HCT116 (cell line): ENCODE data around the gene IGSF11. TPM values are rescaled to one million over a fixed set of nuclear protein-coding genes. Genes with fewer than 3 reads are reported as not detected.

Source experiments
- ATAC-seq: fragments of 200-7000 bp; cut with Tn5 transposase; 2 replicates; pipeline ENCODE4 v1.9.1; 2020; ENCODE audit warnings: mild to moderate bottlenecking, moderate library complexity
- BruUV-seq: library from RNA; stranded (reverse); fragments of 400-500 nt; replicated peaks from 2 replicates; lab custom pipeline; 2021; lab: Mats Ljungman, UMichigan
- CTCF ChIA-PET: fragments of 300-600 bp; sonication (Branson Sonifier 250); formaldehyde crosslinking; loops from one replicate; lab custom pipeline; 2021; ENCODE audit warnings: antibody characterized with exemption; lab: Charles Lee
- POLR2A ChIA-PET: fragments of 300-600, 350-600 bp; sonication (Branson Sonifier 250); formaldehyde crosslinking; loops from one replicate; lab custom pipeline; 2021; ENCODE audit warnings: antibody characterized with exemption; lab: Charles Lee
- RAD21 ChIA-PET, 2 experiments: fragments of 300-600 bp; sonication (Branson Sonifier 250); formaldehyde crosslinking; loops; one replicate each; lab custom pipeline; 2023; ENCODE audit warnings: low total read pairs in 2 of 2; ENCODE audit not compliant: uncharacterized antibody in 2 of 2, unreplicated experiment in 2 of 2, low non-redundant PET in 1 of 2; lab: Charles Lee
- DNase-seq: peaks from one replicate; pipeline ENCODE4 v3.0.0-alpha.2; 2010; ENCODE audit warnings: low read depth, low spot score
- H2AFZ ChIP-seq: fragments of 200-600 bp; shearing (Covaris generic), sonication (generic); 2 replicates; pipeline ENCODE4 v1.6.1; 2017; ENCODE audit warnings: low read depth, mixed run types, mixed read lengths, antibody characterized with exemption, low read length; ENCODE audit not compliant: poor library complexity, severe bottlenecking
- H3K27ac ChIP-seq: 2 replicates; pipeline ENCODE4 v1.5.1; 2012; ENCODE audit warnings: low read depth, low read length
- H3K27me3 ChIP-seq: fragments of 200-600 bp; sonication (generic); 2 replicates; pipeline ENCODE4 v1.6.1; 2016; ENCODE audit warnings: mixed run types, low read length, mixed read lengths; ENCODE audit not compliant: insufficient read depth
- H3K36me3 ChIP-seq, 2 experiments: fragments of 200-500 bp in 1 of 2; fragments of 200-600 bp in 1 of 2; sonication (Bioruptor generic) in 1 of 2; sonication (generic) in 1 of 2; 2 replicates each; pipeline versions ENCODE4 v1.5.1 to v1.6.1; 2014 to 2016; ENCODE audit warnings: low read length in 2 of 2, inconsistent platforms in 1 of 2, mixed read lengths in 1 of 2, mixed run types in 1 of 2; ENCODE audit not compliant: insufficient read depth in 2 of 2, control insufficient read depth in 1 of 2
- H3K4me1 ChIP-seq, 2 experiments: fragments of 200-600 bp in 1 of 2; sonication (generic) in 1 of 2; 2 replicates each; pipeline versions ENCODE4 v1.5.1 to v1.6.1; 2012 to 2017; ENCODE audit warnings: low read length in 2 of 2, inconsistent platforms in 1 of 2, mild to moderate bottlenecking in 1 of 2, mixed read lengths in 1 of 2, mixed run types in 1 of 2, moderate library complexity in 1 of 2; ENCODE audit not compliant: insufficient read depth in 2 of 2, control insufficient read depth in 1 of 2
- H3K4me2 ChIP-seq: fragments of 200-600 bp; sonication (generic); 2 replicates; pipeline ENCODE4 v1.6.1; 2017; ENCODE audit warnings: mixed run types, low read length, mixed read lengths
- H3K4me3 ChIP-seq, 2 experiments: fragments of 200-600 bp in 1 of 2; sonication (generic) in 1 of 2; replicated peaks in 1 of 2; 2 replicates each; pipeline ENCODE4 v1.5.1; 2011 to 2016; ENCODE audit warnings: low read length in 2 of 2, control low read depth in 1 of 2, low read depth in 1 of 2, mild to moderate bottlenecking in 1 of 2, mixed read lengths in 1 of 2, mixed run types in 1 of 2
- H3K79me2 ChIP-seq: fragments of 200-600 bp; sonication (generic); 2 replicates; pipeline ENCODE4 v1.6.1; 2017; ENCODE audit warnings: mild to moderate bottlenecking, mixed run types, low read length, moderate library complexity, mixed read lengths; ENCODE audit not compliant: insufficient read depth
- H3K9ac ChIP-seq: fragments of 200-600 bp; sonication (generic); 2 replicates; pipeline ENCODE4 v1.6.1; 2016; ENCODE audit warnings: low read length, mixed read lengths
- H3K9me2 ChIP-seq: fragments of 200-600 bp; sonication (generic), shearing (Covaris generic); 2 replicates; pipeline ENCODE4 v1.6.1; 2017; ENCODE audit warnings: mixed run types, mild to moderate bottlenecking, moderate library complexity; ENCODE audit not compliant: insufficient read depth
- H3K9me3 ChIP-seq, 2 experiments: fragments of 200-500 bp in 1 of 2; fragments of 200-600 bp in 1 of 2; sonication (Bioruptor generic) in 1 of 2; sonication (generic) in 1 of 2; 2 replicates each; pipeline ENCODE4 v1.6.1; 2014 to 2017; ENCODE audit warnings: low read length in 2 of 2, mixed read lengths in 2 of 2, inconsistent platforms in 1 of 2, low read depth in 1 of 2, mild to moderate bottlenecking in 1 of 2, mixed run types in 1 of 2, moderate library complexity in 1 of 2; ENCODE audit not compliant: control insufficient read depth in 1 of 2, insufficient read depth in 1 of 2
- H4K20me1 ChIP-seq: fragments of 200-600 bp; sonication (generic), shearing (Covaris generic); 2 replicates; pipeline ENCODE4 v1.6.1; 2017; ENCODE audit warnings: mixed run types, mild to moderate bottlenecking, moderate library complexity; ENCODE audit not compliant: insufficient read depth
- ATF3 ChIP-seq: IDR thresholded peaks from 2 replicates; pipeline ENCODE4 v1.6.1; 2012
- CBX3 ChIP-seq: IDR thresholded peaks from 2 replicates; pipeline ENCODE4 v1.6.1; 2012; ENCODE audit warnings: low read depth
- CTCF ChIP-seq, 3 experiments: fragments of 200-600 bp in 1 of 3; sonication (generic) in 1 of 3; IDR thresholded peaks in 2 of 3; conservative IDR thresholded peaks in 1 of 3; 2 replicates each; pipeline ENCODE4 v1.5.1; 2012 to 2017; ENCODE audit warnings: low read depth in 2 of 3, low read length in 2 of 3, antibody characterized with exemption in 1 of 3, borderline replicate concordance in 1 of 3, control low read depth in 1 of 3, mild to moderate bottlenecking in 1 of 3, mixed read lengths in 1 of 3, mixed run types in 1 of 3, moderate library complexity in 1 of 3; ENCODE audit not compliant: insufficient read depth in 1 of 3
- EGR1 ChIP-seq: IDR thresholded peaks from 2 replicates; pipeline ENCODE4 v1.6.1; 2012; ENCODE audit warnings: low read depth
- EZH2phosphoT487 ChIP-seq: fragments of 200-600 bp; IDR thresholded peaks from 2 replicates; pipeline ENCODE4 v1.6.1; 2018; ENCODE audit warnings: antibody characterized with exemption, borderline replicate concordance
- JUND ChIP-seq: IDR thresholded peaks from 2 replicates; pipeline ENCODE4 v1.6.1; 2012
- MAX ChIP-seq: IDR thresholded peaks from 2 replicates; pipeline ENCODE4 v1.6.1; 2012
- POLR2A ChIP-seq: IDR thresholded peaks from 2 replicates; pipeline ENCODE4 v1.7.0; 2011; ENCODE audit warnings: borderline replicate concordance; ENCODE audit not compliant: insufficient read depth, insufficient read length; ENCODE audit errors: extremely low read depth
- RAD21 ChIP-seq: IDR thresholded peaks from 2 replicates; pipeline ENCODE4 v1.6.1; 2012; ENCODE audit warnings: low read depth, mild to moderate bottlenecking
- REST ChIP-seq: IDR thresholded peaks from 2 replicates; pipeline ENCODE4 v1.6.1; 2012; ENCODE audit warnings: low read depth
- SIN3A ChIP-seq: IDR thresholded peaks from 2 replicates; pipeline ENCODE4 v1.6.1; 2012; ENCODE audit warnings: low read depth
- SP1 ChIP-seq: IDR thresholded peaks from 2 replicates; pipeline ENCODE4 v1.6.1; 2012; ENCODE audit warnings: low read depth
- SRF ChIP-seq: IDR thresholded peaks from 2 replicates; pipeline ENCODE4 v1.6.1; 2012; ENCODE audit warnings: low read depth
- TCF7L2 ChIP-seq: IDR thresholded peaks from 2 replicates; pipeline ENCODE4 v1.7.0; 2011; ENCODE audit warnings: borderline replicate concordance, inconsistent platforms; ENCODE audit not compliant: insufficient read depth, insufficient read length; ENCODE audit errors: extremely low read depth
- YY1 ChIP-seq: IDR thresholded peaks from 2 replicates; pipeline ENCODE4 v1.6.1; 2011; ENCODE audit warnings: low read length, low read depth, moderate library complexity, mild to moderate bottlenecking; ENCODE audit not compliant: insufficient replicate concordance; ENCODE audit errors: extremely low read depth
- ZBTB33 ChIP-seq: IDR thresholded peaks from 2 replicates; pipeline ENCODE4 v1.6.1; 2011; ENCODE audit warnings: mild to moderate bottlenecking, low read length, moderate library complexity; ENCODE audit not compliant: insufficient replicate concordance; ENCODE audit errors: extremely low read depth
- intact Hi-C: fragments of 100-400 bp; cut with micrococcal nuclease; formaldehyde crosslinking; loops from 2 replicates; pipeline ENCODE4 v1.10.0; 2022
- total RNA-seq: library from RNA; stranded (reverse); gene quantifications from one replicate; pipeline ENCODE4 v1.2.1, GENCODE V29; 2021; ENCODE audit not compliant: unreplicated experiment

The IGSF11 gene
- total RNA-seq, 1 experiment from 2014 or later: not detected

DNA sequence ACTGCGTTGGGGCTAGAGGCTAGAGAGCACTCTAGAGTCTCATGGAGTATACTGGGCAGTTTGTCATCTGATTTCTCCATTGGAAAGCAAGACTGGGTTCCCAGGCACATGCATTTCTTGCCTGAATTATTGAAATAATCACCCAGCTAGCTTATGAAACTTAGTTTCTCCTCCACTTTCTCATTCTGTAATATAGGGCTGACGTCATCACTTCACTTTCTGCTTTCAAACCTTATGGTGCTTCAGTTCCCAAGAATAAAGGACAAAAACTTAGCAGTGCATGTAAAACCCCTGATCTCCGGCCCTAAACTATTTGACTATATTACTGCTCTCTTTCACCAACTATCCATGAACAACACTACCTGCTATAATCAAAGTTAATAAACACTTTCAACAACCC is 147.9 kb downstream of the IGSF11 start:
- ChIA-PET CTCF (interaction anchor here (5.0 to 8.2 kb wide), 2 partner anchors 147 to 207 kb away, joined by 42 to 268 read pairs; partner anchors contain the start of gene IGSF11), RAD21 (no interaction called here), POLR2A (no interaction called here)
- Histone ChIP-seq H3K27ac (no peak overlapping the region), H3K36me3 (no peaks in the 10 kb centered on the region), H2AFZ (no peak overlapping the region), H3K27me3 (peaks cover 55% of the 10 kb centered on the region), H3K4me3 (no peak overlapping the region), H3K79me2 (no peaks in the 10 kb centered on the region), H3K4me1 (no peaks in the 10 kb centered on the region), H3K9me2 (no peaks in the 10 kb centered on the region), H3K9me3 (no peaks in the 10 kb centered on the region), H3K9ac (no peak overlapping the region), H4K20me1 (no peaks in the 10 kb centered on the region), H3K4me2 (no peak overlapping the region)
- DNase-seq (no peak), ATAC-seq (no peak)
- TF ChIP-seq RAD21 (no peak), EGR1 (no peak), JUND (no peak), SRF (no peak), SP1 (no peak), CTCF (IDR thresholded peaks at IDR 0.05 in 2 of 3, conservative IDR thresholded peaks at IDR 0.05 in 1 of 3; ENCODE audit: borderline replicate concordance in 1 of 3, insufficient read depth in 1 of 3, low read depth in 2 of 3, low read length in 2 of 3) (no peak), ZBTB33 (no peak), CBX3 (no peak), MAX (no peak), REST (no peak), EZH2phosphoT487 (no peak), SIN3A (no peak), TCF7L2 (no peak), YY1 (no peak), POLR2A (no peak), ATF3 (no peak)
- intact Hi-C loops: loop anchor here (10.0 kb wide), 1 partner anchor 498 kb away; no protein-coding TSS in a partner anchor
- BruUV-seq: no TSS peak
